GM12892 (cell line): ENCODE measurements around the gene EXOSC10.
"Not testable (repeated sequence)": the region's sequence is repeated elsewhere in the genome, so short reads cannot be mapped to it uniquely, and the experiment has no call there.

Experiments
- DNase-seq: peaks from one replicate; pipeline ENCODE4 v3.0.0; 2011; ENCODE audit not compliant: insufficient read length
- FAIRE-seq: peaks from 2 replicates; lab custom pipeline; 2011; peaks lifted over from hg19 to GRCh38; lab: Jason Lieb, UNC
- POLR2A ChIP-seq: IDR thresholded peaks from 2 replicates; pipeline ENCODE4 v1.6.1; 2011; ENCODE audit warnings: low read depth, low read length, control low read depth
- POLR2AphosphoS5 ChIP-seq: IDR thresholded peaks from 2 replicates; pipeline ENCODE4 v1.6.1; 2011; ENCODE audit warnings: low read depth, low read length, control low read depth
- TAF1 ChIP-seq: IDR thresholded peaks from 2 replicates; pipeline ENCODE4 v1.6.1; 2011; ENCODE audit warnings: low read depth, mild to moderate bottlenecking, control low read depth, low read length, borderline replicate concordance

The EXOSC10 gene

GRCh38 chr1:11068600-11069473, 30.8 kb downstream of the EXOSC10 start:
- TF ChIP-seq POLR2AphosphoS5 (no peak), POLR2A (no peak)
- FAIRE-seq (no peak), DNase-seq (no peak)

DNA sequence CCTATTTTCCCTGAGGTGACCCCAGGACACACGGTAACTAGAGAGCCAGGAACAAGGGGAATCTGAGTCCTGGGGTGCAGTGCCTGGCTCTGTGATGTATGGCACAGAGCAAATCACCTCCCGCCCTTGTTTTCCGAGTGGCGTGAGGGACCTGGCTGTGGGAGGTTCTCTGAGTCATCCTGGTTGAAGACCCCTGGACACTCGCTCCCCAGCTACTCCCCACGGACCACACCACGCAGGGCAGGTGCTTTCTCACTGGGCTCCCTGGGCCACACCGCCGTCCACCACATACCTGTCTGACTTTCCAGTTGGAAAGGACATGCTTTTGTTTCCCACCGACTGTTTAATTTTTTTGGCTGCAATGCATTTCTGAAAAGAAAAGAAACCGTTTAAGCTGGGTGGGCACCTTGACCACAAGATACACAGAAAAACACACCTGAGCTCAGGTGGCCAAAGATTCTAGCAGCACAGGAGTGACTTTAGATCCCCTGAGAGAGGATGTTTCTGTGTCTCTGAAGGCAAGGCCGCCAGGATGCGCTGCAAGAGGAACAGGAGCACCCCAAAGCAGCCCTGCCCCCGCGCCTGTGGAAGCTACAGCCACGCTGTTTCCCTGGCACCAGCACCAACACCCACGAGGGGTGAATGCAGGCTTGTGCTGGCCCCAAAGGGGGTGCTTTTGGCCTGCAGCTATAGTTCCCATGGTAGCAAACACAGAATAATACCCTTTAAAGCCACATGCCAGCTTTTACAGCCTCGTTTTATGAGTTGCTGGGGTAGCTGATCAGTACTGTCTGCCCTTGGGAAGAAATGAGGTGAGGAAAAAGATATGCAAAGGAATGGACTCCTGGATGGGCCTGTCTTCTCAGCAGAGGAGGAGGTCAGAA, 31.7 kb downstream of the EXOSC10 start:
- no peak for DNase-seq
- FAIRE-seq, result no peak
- TF ChIP-seq POLR2A (no peak), TAF1 (no peak), POLR2AphosphoS5 (no peak)

DNA sequence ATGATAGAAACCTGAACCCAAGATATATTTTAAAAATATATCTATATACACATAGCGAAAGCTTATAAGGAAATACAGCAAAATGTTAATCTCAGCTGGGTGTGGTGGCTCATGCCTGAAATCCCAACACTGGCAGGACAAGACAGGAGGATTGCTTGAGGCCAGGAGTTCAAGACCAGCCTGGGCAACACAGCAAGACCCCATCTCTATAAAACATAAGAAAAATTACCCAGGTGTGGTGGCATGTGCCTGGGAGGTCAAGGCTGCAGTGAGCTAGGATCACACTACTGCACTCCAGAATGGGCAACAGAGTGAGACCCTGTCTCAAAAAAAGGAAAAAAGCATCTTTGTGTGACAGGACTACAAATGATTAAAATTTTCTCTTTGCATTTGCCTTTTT, 33.9 kb downstream of the EXOSC10 start:
- TF ChIP-seq POLR2A, result no peak
- TF ChIP-seq TAF1, result no peak
- no peak for TF ChIP-seq POLR2AphosphoS5
- DNase-seq (no peak), FAIRE-seq (no peak)

GRCh38 chr1:11064942-11065341, 34.7 kb downstream of the EXOSC10 start:
- DNase-seq, result no peak
- FAIRE-seq, result no peak
- no peak for TF ChIP-seq POLR2A
- TF ChIP-seq TAF1, result no peak
- TF ChIP-seq POLR2AphosphoS5, result no peak

DNA sequence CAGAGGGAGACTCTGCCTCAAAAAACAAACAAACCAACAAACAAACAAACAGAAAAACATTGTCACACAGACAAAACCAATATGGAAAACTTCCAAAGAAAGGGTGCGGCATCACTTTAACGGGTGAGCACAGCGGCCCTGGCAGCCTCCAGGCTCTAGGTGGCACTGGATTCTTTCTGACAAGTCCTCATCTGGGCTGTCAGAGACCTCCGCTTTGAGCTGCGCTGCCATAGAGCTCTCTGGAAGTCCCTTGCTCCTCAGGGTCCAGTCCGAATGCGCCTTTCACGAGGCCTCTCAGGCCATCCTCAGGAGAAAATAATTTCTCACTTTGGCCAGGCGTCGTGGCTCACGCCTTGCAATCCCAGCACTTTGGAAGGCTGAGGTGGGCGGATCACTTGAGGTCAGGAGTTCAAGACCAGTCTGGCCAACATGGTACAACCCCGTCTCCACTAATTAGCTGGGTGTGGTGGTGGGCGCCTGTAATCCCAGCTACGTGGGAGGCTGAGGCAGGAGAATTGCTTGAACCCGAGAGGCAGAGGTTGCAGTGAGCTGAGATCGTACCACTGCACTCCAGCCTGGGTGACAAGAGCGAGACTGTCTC, 35.6 kb downstream of the EXOSC10 start:
- FAIRE-seq, result not testable (repeated sequence)

DNA sequence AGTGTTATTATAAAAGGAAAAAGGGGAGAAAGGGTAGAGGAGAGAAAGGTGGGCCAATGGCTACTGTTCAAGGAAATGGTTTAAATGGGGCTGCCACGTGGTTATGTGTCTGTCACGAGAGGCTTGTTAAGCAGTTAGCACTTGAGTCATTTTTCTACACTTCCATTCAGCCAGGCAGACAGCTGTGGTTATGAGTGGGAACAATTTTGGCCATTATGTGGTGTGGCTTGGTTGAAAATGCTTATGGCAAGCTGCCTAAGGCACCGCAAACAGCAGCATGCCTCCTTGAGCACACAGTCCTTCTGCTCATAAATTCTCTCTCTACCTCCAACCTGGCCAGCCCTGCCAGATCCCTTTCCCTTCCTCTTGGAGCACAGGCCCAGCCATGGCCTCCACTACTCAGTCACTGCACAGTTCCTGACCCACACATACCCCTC, 36.7 kb downstream of the EXOSC10 start:
- no peak for DNase-seq
- no peak for TF ChIP-seq POLR2A
- no peak for TF ChIP-seq TAF1
- peak; percentile 59; the same call in 1 of the 2 replicates for TF ChIP-seq POLR2AphosphoS5
- peak; percentile 48 for FAIRE-seq

More for the DNA sequence above, 35.6 kb downstream of the EXOSC10 start:
- DNase-seq, result not testable (repeated sequence)

GRCh38 chr1:11061652-11062365, 37.9 kb downstream of the EXOSC10 start:
- FAIRE-seq (peak; percentile 24), DNase-seq (no peak)
- TF ChIP-seq POLR2A (no peak), POLR2AphosphoS5 (no peak), TAF1 (no peak)

DNA sequence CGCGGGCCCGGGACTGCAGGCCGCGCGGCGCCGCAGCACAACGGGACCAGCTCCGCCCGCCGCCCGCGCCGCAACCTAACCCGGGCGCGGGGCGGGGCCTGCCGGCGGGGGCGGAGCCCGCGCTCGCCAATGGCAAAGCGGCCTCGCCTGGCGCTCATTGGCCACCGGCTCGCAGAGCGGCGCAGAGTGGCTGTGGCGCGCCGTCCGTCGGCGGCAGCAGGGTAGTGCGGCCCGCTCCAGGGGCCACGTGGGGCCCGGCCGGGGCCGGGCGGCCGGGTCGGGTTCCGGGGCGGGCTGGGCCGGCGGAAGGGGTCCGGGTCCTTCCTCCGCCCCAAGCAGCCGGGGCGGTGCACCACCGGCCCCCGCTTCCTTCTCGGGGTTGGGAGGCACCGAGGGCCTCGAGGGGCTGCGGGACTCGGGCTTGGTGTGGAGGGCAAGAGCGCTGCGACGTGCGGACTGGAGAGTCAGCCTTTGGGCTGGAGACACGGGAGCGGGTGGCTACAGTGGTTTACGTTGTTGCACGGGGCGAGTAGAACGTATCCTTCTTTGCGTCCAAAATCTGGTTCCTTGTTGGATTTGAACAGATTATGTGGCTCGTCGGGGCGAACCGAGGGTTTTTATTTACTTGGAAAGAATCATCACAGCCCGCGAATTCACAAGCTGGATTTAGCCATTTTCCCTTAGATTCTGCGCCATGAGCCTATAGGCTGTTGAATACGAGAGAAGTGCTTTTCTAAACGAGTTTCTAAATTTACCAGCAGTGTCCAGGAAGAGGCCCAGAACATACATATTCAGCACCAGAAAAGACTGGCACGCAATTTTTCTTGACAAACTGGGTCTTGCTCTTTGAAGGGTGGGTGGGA, 39.5 kb downstream of the EXOSC10 start, which contains the start of gene SRM:
Gene SRM, minus strand, starts transcription at position 51 of the 863 bp plus-strand sequence. CDS start 75 bp downstream, outside the sequence.
- TF ChIP-seq POLR2AphosphoS5, result peak; percentile 56
- TF ChIP-seq TAF1, result peak; percentile 44; the same call in 1 of the 2 replicates
- peak; percentile 79 for TF ChIP-seq POLR2A
- FAIRE-seq (peak; percentile 99), DNase-seq (peak; percentile 99)

DNA sequence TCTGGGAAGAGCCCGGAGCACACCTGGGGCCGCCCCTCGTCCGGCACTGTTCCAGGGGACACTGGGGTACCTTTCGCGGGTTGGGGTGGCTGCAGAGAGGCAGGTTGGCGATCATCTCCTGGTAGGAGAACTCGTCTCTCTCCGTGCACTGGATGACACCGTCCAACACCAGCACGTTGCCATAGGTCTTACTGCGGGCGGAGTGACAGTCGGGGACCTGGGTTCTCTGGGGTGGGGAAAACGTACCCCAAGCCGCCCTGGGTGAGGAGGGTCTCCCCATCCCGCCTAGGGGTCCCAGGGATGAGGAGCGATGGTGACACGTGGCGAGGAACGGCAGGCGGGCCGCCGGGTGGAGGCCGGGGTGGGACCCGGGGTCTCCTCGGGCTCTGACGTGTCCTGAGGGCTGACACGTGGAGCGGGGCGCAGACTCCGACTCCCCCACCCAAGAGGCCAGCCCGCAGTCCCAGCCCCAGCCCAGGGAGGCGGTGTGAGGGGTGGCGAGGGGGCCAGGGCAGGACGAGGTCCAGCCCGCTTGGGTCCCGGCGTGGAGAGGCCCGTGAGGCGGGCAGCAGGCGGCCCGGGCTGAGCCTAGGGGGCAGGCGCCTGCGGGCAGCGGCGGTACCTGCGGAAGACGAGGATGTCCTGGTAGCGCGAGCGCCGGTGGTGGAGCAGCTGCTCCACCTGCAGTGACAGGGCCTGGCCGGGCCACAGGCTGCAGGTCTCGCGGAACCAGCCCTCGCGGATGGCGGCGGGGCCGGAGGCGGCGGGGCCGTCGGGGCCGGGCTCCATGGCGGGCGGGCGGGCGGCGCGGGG, 40.3 kb downstream of the EXOSC10 start:
- DNase-seq, result no peak
- no peak for FAIRE-seq
- TF ChIP-seq TAF1 (0 out of 2 replicates have a peak, but pooled peaks have one; percentile 5), POLR2AphosphoS5 (no peak; the same call in 1 of the 2 replicates), POLR2A (no peak)

DNA sequence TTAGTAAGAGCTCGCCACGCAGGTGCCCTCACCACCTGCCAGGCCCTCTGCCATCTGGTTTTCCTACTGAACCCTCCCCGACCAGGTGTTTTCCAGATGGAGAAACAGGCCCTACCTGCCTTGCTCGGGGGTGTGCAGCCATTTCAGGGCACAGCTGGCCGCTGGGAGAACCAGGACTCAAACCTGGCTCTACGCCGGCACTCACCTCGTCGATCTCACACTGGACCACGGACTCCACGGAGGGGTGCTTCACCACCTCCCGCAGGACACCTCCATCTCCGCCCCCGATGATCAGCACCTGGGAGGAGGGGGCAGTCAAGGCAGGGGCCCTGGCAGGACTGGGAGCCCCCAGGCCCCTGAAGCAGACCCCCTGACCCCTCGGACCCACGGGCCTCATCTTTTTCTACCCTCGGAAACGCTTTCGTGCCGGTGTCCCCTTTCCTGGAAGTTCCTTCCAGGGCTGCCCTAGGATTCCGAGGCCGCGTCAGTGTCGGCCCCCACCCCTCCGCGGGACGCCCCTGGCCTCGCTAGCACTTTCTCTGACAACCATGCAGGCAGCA, 41.0 kb downstream of the EXOSC10 start:
- no peak for DNase-seq

More for the DNA sequence above, 41.0 kb downstream of the EXOSC10 start:
- TF ChIP-seq POLR2AphosphoS5 (no peak), TAF1 (no peak), POLR2A (no peak)
- FAIRE-seq, result no peak
